Heart left ventricle (tissue), 13 donors: ENCODE results near the gene LENG1.

Experiments used
- CTCF ChIP-seq, 12 donors: fragments of 200-600 bp; sonication (generic) in 4 of 12; IDR thresholded peaks; one replicate each; pipeline versions ENCODE4 v1.5.0 to v1.8.0; 2018 to 2022; ENCODE audit warnings: antibody characterized with exemption in 12 of 12, mild to moderate bottlenecking in 5 of 12
- POLR2A ChIP-seq, 2 donors: fragments of 450-650 bp; IDR thresholded peaks; one replicate each; pipeline ENCODE4 v1.6.1; 2017; ENCODE audit warnings: antibody characterized with exemption in 2 of 2, mild to moderate bottlenecking in 2 of 2, moderate library complexity in 2 of 2
- donor health status: ischemic (EF 13 %, LVEDD 7.1; RV severe dilation, severe dysfunction).
- donor health status: DM: no; HTN: yes; CAD: no.
- donor health status: DM: no; HTN: no; CAD: no.
- donor health status: ischemic (EF 25% LVEDD 6.9; RV normal size, moderate dysfunction).
- donor health status: ischemic (EF 25% LVEDD 5.7; RV mildly dilated, moderate dysfunction).
- donor health status: ischemic (EF 35%, LVEDD 5.7; RV mildly dilated, moderate dysfunction).
- donor health status: nonischemic (EF 11% LVEDD 7.7; RV severe dilation, severe dysfunction).
- donor health status: DM: yes; HTN: yes; CAD: no.
- donor health status: PGD.
- donor health status: ischemic (EF 29% LVEDD 5.4; RV normal size, mild dysfunction).
- donor health status: nonischemic (EF 23%, LVEDD 6.1; RV moderate dilation, normal function).

- no peak for TF ChIP-seq CTCF (IDR thresholded peaks at IDR 0.05)
- no peak for TF ChIP-seq POLR2A (IDR thresholded peaks at IDR 0.05)
Measured at GRCh38 chr19:54201980-54202379, 42.5 kb upstream of the LENG1 start.
